Coronary artery (tissue), 2 donors: ENCODE results near the gene NEMP2.

Experiments
- DNase-seq: peaks from one replicate; pipeline ENCODE4 v3.0.0-alpha.2; 2017; ENCODE audit warnings: low spot score
- H3K27ac ChIP-seq, 2 donors: fragments of 200-600 bp; sonication (generic); one replicate each; pipeline ENCODE4 v1.5.1; 2016 to 2019
- H3K4me3 ChIP-seq: fragments of 200-600 bp; sonication (generic); 2 replicates; pipeline ENCODE4 v1.5.1; 2016; ENCODE audit warnings: mild to moderate bottlenecking, moderate library complexity
- CTCF ChIP-seq: fragments of 200-600 bp; sonication (generic); IDR thresholded peaks from one replicate; pipeline ENCODE4 v1.5.1; 2019; ENCODE audit warnings: antibody characterized with exemption

Gene NEMP2

GRCh38 chr2:190527214-190527613 lies 7.3 kb downstream of the NEMP2 start:
- no peak overlapping the region for H3K4me3 ChIP-seq
- DNase-seq, result no peak
- no peak overlapping the region for H3K27ac ChIP-seq
- TF ChIP-seq CTCF, result no peak

GRCh38 chr2:190526105-190526750 lies 8.3 kb downstream of the NEMP2 start:
- DNase-seq, result no peak
- Histone ChIP-seq H3K4me3 (no peak overlapping the region), H3K27ac (no peak overlapping the region)
- no peak for TF ChIP-seq CTCF

GRCh38 chr2:190524928-190525327 lies 9.6 kb downstream of the NEMP2 start:
- H3K27ac ChIP-seq, result no peak overlapping the region
- H3K4me3 ChIP-seq, result no peak overlapping the region
- no peak for TF ChIP-seq CTCF
- DNase-seq, result no peak

GRCh38 chr2:190519975-190520767 lies 14.4 kb downstream of the NEMP2 start:
- TF ChIP-seq CTCF, result no peak
- no peak overlapping the region for H3K27ac ChIP-seq
- no peak for DNase-seq
- H3K4me3 ChIP-seq, result no peak overlapping the region

GRCh38 chr2:190517468-190517867 lies 17.1 kb downstream of the NEMP2 start:
- no peak for DNase-seq
- no peak for TF ChIP-seq CTCF
- Histone ChIP-seq H3K4me3 (no peak overlapping the region), H3K27ac (no peak overlapping the region)

GRCh38 chr2:190515687-190516086 lies 18.8 kb downstream of the NEMP2 start:
- DNase-seq, result no peak
- Histone ChIP-seq H3K27ac (no peak overlapping the region), H3K4me3 (no peak overlapping the region)
- TF ChIP-seq CTCF, result no peak

GRCh38 chr2:190514676-190515075 lies 19.8 kb downstream of the NEMP2 start:
- DNase-seq, result no peak
- TF ChIP-seq CTCF, result no peak
- H3K27ac ChIP-seq, result no peak overlapping the region
- no peak overlapping the region for H3K4me3 ChIP-seq
